Forelimb muscle (tissue), 1 donor: ENCODE results near the gene TFB1M. TPM values are rescaled to one million over a fixed set of nuclear protein-coding genes. Genes with fewer than 3 reads are reported as not detected.
"Not testable (repeated sequence)": the region's sequence is repeated elsewhere in the genome, so short reads cannot be mapped to it uniquely, and the experiment has no call there.

Source experiments
- DNase-seq: peaks from one replicate; pipeline ENCODE4 v3.0.0-alpha.2; 2013; ENCODE audit warnings: low read depth
- polyA plus RNA-seq: library from polyadenylated mRNA; unstranded; fragments of 120-200 nt; gene quantifications from one replicate; pipeline ENCODE4 v1.2.1, GENCODE V29; 2013; ENCODE audit not compliant: insufficient read length

TFB1M gene
- polyA plus RNA-seq, 1 donor = 14.3 TPM

DNA sequence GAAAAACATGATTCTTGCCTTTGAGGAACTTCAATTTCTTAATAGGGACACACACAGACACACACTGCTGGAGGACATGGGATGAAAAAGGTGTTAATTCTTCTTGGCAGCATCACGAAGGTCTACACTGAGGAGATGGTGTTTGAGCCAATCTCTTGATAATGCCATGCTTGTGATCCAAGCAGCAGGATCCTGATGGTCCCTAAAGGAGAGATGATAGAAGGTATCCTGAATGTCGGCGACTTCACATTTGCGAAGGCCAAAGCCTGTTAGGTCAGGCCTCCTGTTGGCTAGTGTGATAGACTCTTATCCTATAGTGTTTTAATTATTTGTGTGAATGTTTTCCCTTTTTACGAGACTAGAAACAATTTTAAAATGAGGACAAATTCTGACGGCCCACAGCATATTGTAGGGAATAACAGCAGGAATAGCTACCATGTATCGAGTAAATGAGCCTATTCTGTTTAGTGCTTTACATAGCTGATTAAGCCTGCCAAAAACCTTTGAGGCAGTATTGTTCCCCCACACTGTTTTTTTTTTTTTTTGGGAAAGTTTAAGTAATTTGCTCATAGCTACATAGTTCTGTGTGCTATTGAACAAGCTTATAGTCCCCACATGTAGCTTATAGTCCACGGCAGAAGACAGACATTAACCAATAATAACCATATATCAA is 15.3 kb upstream of the TFB1M start:
- no peak for DNase-seq

DNA sequence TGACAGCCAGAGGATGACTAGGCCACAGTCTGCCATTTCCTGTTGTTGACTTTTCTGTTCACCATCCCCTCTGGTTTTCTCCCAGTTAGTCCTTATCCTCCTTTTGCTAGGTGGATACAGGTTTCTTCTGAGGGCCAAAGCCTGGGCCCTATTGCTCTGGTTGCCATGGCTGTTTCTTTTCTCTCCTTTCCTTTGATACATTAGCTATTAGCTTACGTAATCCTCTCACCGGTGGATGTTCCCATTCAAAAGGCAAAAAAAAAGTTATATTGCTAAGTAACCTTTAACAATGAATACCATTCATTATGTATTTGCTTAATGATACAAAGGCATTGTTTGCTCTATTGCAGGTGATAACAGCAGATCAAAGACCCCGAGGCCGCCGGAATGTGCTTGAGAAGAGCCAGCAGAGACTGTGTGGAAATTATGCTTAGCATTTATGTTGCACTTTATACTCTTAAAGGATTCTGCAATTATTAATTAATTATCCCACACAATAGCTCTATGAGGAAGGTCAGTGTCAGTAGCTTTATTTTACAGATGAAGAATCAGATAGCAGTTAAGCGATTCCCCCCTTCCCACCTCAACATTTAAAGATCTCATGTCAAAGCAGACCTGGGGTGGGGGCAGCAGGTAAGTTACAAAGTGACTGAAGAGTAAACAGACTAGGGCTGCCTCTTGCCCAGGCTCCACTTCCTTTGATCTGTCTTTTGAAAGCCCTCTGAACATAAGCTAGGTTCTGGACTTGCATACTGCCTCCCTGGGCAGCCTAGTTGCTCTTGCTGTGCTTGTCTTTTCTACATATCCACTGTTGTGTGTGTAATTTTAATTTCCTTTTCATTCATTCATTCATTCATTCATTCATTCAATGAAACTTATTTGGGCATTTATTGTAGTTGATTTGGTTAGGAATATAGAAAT is 14.5 kb upstream of the TFB1M start:
- no peak for DNase-seq

DNA sequence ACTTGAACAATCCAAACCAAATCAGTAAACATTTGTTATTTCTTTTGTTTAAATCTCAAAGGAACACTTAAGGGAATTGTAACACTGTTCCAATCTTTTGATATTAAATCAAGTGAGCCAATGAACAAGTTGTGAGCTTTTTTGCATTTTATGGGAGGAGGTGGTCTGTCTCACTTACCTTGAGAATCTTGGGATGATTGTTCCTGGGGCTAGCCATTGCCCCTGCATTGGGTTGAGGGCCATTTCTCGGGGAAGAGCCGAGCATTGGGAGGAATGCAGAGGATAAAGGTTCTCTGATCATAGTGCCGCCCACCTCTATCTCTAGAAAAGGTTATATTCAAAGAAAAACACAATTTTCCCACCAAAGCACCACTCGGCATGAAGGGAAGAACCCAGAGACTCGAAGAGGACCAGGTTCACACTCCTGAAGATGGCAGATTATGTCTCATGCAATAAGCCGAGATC is 13.8 kb upstream of the TFB1M start:
- no peak for DNase-seq

DNA sequence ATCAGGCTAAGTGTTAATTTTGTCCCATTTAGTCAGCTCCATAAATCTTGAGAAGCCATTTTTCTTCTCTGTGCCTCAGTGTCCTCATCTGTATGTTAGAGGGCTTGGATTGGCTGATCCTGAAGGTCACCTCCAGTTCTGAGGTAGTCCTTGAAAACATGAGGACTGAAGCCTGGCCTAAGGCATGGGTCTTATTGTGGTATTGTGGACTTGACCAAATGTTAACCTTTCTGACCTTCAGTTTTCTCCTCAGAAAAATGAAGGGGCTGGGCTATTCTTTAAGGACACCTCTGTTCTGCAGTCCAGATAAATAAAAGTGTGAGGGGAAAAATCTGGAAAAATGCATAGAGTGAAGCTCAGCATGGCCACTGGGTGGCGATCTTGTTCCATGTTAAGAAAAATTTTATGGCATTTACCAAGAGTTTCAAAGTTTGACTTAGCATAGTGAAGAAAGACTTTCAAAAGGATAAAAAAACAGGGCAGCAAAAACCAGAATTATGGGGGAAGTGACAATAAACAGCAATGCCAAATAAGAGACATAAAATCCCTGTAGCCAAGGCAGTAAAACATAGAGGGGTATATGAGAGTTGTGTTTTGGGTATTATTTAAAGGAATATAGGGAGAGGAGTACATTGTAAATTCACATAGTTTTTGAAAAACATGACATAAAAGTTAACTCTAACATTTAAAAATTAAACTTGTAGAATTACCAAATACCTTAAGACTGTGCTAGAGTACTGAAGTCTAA is 13.2 kb upstream of the TFB1M start:
- peak; percentile 62 for DNase-seq

DNA sequence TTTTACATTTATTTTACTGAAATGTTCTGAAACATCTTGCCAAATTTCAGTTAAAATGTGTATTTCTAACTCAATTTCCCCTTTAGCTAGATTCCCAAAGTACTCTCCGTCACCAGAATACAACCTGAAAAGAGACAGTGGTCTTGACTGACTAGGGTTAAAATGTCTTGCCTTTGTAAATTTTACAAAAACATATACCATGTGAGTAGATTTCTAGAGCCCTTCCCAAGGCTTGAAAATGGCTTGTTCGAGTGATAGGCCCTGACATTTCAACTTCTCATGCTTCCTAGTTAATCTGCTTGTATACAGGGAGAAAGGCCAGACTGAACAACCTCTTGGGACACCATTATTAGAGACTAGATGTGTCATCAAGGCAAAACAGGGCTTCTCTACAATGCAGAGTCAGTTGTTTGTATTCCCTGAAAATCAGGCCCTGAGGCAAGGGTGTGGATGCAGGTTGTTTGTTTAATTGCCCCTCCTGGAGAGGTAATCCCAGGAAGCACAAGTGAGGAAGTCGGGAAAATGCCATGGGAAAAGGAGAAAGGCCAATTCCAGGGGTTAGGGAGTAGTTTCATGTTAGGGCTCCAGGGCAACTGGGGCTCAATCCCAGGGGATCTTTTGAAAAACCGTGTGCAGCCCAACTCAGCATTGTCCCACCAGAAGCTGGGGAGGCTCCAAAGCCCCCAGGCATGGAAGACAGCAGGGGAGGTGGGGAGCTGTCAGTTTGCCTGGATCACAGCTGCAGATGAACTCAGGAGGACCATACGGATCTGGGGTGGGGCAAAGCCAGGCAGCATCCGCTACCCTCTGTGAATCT is 11.6 kb upstream of the TFB1M start:
- no peak for DNase-seq

DNA sequence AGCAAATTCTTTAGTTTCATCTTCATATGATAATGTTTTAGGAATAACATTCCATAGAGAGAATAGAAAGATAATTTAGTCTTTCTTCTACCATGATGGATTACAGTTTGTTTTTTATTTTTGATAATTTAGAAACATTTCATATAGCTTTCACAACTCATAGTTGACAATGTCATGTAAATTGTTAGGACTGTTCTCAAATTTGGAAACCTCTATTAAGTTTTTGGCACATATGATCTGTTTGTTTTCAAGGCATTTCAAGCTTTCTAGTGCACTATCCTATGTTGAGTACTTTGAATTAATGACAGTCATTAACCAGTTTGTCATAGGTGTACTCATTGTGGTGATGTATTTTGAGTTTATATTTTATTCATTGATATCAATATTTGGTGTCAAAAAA is 10.7 kb upstream of the TFB1M start:
- no peak for DNase-seq

DNA sequence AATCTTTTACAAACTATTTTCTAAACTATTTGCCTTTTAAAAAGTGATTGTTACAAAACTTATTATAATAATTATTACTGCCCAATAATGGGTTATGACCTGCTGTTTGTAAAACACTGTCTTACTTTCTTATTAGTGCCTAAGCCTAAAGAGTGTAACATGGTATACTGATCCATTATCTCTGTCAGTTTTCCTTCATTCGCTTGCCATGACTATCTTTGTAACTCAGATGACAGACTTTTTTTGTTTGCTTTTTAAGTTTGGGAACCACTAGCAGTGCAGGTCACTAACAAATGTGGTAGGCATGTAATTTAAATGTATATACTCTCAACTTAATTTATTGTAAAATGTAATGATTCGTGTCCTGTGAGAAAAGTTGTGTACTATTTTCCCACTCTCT is 9.9 kb upstream of the TFB1M start:
- DNase-seq = no peak

DNA sequence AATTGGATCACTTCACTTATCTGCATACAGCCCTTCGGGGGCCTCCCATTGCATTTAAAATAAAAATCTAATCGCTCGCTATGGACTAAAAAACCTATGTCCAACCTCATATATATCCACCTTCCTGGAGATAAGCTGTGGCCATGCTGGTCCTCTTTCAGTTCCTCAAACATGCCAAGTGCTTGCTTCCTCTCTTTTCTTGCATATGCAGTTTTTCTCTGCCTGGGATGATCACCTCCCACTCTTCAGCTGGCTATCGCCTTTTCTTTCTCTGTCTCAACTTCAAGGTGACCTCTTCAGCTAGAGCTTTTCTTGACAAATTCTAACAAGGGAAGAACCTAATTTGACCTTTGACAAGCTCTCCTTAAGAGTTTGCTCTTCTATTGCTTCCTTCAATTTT is 5.6 kb upstream of the TFB1M start:
- DNase-seq = no peak

DNA sequence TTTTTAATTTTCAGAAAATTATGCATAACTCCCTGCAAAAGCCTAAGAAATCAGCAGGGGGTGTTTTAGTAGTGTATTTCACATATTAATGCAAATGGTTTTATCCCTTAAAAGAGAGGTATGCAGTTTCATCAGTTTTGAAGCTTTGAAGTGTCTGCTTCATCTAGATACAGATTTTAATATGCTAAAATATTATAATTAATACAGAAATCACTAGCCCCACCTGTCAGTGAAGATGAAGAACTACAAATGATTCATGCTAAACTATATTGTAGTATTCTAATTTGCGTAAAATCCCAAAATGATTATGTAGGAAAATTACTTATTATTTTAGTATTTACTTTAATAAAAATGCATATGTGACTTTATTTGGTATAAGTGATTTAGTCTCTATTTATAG is 2.9 kb upstream of the TFB1M start:
- no peak for DNase-seq

DNA sequence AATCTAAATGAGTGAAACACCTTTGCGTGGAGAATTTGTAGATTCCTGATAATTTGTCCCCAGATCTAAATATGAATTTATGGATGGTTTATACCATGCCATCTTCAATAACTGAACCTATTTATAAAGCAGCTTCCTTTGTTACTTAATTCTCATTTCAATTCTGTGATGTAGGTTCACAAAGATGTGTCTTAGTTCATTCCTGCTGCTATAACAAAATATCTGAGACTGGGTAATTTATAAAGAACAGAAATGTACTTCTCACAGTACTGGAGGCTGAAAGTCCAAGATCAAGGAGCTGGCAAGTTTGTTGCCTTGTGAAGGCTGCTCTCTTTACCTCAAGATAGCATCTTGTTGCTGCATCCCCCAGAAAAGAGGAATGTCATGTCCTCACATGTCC is 2.1 kb upstream of the TFB1M start:
- DNase-seq = no peak

DNA sequence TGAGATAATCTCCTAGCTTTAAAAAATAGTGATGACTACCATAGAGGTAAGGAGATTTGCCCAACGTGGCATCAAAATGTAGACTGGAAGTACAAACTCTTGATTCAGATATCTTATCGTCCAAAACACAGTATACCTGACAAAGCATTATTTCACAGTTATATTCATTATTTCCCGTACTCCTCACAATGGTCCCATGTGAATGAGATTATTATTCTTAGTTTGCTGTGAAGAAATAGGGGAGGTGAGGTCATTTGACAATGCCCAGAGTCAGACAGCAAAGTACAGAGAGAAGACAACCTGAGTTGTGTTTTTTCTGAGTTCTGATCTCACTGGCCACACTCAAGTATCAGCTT is 1.2 kb upstream of the TFB1M start:
- no peak for DNase-seq

DNA sequence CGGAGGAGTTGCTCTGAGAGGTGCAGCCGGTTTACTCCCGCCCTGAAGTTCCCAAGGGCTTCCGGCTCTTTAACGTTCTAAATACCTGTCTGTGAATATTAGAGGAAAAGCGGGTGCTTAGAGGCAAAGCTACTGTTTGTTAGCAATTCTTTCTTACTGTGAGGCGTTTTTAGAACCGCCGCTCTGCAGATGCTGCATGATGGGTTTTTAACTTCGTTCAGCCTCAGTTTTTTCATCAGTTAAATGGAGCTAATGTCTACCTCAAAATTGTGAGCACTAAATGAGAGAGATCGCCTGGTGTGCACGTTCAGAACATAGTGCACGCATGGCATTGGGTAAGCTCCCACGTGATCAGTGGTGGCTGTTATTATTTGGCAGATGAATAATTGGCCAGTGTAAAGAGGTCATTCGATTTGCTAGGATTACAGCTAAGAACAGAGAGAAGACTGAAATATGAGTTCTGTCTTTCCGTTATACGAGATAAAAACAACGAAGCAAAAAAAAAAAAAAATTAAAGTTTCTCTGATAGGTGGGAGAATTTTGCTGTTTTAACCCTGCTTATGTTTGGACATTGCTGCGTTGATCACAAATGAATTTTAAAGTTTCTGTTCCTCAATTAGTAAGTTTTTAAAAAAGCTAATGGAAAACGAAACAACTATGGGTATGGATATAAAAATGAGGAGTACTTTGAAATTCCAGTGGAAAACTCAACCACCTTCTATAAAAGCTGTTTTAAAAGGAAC is 660 bp upstream of the TFB1M start:
- DNase-seq = peak; percentile 8

DNA sequence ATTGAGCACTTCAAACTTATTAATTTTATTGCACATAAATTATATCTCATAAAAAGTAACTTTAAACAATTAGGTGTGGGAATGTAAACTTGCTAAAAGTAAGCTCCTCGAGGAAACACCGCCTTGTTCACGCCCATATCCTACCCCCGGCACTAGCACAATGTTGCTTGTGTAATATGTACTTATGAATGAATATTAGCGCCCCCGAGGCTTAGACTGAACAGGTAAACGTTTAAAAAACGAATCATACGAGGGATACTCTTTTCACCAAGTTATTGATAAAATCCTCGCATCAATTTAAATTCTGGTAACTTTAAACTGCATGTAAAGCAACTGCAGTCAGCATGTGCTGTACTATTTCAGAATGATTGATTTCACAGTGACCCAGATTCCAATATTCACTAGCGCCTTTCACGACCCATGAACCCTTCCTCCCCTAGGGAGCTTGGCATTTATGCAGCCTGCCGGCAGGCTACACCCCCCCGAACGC is 637 bp downstream of the TFB1M start:
- no peak for DNase-seq

DNA sequence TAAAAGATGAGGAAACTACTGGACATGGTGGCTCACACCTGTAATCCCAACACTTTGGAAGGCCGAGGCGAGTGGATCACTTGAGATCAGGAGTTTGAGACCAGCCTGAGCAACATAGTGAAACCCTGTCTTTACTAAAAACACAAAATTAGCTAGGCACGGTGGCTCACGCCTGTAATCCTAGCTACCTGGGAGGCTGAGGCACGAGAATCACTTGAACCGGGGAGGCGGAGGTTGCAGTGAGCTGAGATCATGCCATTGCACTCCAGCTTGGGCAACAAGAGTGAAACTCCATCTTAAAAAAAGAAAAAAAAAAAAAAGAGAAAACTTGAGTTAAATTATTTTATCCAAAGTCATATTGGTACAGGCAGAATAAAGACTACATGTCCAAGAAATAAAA is 1.3 kb downstream of the TFB1M start:
- DNase-seq = not testable (repeated sequence)

DNA sequence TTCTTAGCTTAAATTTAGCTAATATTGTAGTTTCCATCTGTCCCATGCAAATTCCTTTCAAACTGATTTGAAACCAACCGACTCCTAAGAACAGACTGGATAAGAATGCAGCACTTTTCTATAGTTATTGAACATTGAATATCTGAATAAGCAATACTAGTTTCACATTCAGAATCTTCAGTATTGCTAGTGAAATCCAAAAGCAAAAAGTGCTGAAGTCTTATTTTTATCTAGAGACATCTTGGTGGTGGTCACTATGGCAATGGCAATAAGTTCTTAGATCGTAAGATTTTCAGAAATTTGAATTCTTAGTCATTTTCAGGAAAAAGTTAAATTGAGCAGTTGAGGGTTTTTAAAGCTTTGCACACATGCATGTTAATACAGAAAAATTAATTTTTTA is 2.7 kb downstream of the TFB1M start:
- no peak for DNase-seq

DNA sequence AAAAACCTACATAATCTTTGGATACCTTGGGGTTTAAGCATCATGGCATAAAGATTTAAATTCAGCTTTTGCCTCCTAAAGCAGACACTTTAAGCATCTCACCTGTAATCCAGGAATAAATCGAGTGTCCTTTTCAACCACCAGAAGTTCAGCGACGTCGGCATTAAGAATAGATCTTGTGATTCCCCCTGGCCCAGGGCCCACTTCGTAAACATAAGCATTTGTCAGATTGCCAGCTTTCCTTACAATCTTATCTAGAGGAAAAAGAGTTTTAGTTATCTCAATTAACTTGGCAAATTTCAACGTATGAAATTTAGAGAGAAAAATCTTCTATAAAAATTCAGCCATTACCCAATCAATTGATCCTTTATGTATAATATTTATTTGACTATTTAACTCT is 3.2 kb downstream of the TFB1M start:
- DNase-seq = no peak

DNA sequence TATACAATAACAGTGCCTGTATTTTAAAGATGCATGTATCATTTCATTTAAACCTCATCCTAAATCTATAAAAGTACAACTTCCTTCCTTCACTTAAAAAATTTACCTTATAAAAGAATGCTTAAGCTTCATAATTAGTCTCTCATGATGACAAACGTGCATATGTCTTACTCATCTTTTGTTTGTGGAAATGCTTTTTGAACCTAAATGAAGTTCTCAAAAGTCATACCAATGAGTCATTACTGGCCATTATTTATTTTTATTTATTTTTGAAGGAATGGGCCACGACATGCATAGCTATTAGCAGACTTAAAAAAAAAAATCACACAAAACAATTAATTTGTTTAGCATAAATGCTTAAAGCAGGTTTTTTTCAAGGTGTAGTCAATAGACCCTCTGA is 3.7 kb downstream of the TFB1M start:
- DNase-seq = no peak

DNA sequence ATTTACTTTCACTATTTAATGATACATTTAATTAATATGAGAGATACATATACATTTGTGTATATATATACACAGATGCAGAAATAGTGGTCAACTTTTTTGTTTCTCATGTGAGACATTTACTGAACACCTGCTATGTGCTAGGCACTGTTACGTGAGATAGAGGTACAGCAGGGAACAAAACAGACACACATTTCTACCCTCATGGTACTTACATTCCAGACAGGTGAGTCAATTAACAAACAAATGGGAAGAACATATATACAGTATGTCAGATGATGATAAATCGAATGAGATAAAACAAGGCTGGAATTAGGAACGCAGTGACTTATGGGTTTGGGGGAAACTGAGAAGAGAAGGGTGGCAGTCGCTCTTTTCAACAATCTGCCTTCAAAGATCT is 5.1 kb downstream of the TFB1M start:
- no peak for DNase-seq

DNA sequence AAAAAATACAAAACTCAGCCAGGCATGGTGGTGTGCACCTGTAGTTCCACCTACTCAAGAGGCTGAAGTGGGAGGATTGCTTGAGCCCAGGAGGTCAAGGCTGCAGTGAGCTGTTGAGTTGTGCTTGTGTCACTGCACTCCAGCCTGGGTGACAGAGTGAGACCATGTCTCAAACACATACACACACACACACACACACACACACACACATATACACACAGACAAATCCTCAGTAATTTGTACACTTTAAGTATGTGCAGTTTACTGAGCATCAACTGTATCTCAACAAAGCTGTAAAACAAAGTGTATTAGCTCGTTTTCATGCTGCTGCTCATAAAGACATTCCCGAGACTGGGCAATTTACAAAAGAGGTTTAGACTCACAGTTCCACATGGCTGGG is 7.3 kb downstream of the TFB1M start:
- DNase-seq = no peak

DNA sequence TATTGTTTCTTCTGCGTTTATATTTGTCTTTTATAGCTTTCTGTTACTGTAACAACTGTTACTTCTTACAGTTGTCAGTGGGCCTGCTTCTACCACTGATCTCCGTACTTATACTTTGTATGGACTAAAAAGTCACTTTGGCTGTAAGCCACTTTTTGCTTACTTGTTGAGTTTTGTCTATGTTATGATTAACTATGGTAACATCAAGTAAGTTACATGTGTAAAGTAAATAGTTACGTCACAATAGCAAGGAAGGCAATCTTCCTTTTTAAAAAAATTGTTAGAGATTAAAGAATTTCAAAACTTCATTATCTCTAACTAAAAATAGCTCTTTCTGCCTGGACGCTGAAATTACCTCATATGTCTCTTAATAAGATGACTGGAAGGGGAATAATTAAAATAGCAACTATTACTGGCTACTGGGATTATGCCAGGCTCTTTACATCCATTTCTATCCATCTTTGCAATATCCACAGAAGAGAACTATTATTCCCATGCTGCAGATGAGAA is 10.9 kb downstream of the TFB1M start:
- DNase-seq = no peak

DNA sequence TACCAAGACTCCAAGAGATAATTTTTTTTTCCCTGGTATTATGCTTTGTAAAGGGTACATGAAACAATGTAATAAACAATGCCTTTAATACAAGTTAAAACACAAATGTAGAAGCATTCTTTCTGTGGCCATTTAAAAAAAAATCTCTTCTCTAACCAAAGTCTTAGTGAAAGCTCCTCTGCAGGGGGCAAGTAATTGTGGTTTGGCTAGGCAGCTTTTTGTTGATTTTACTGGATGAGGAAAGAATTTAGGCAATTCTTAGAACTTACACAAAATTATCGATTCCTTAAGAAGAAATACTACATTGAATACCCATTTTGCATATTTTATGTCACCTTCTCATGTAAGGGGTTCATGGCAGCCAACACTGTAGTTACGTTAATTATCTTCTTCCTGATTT is 12.4 kb downstream of the TFB1M start:
- no peak for DNase-seq
